ENCODE results near the gene RPS27L.

GRCh38 chr15:63109498-63109897 lies 47.8 kb downstream of the RPS27L start:
- TF ChIP-seq CTCF (IDR thresholded peaks at IDR 0.05) (no peak), EZH2 (IDR thresholded peaks at IDR 0.05; ENCODE audit: borderline replicate concordance, insufficient read depth, low read depth, low read length, poor library complexity, severe bottlenecking) (no peak)
